Measurements from ENCODE around the gene EBF4.

GRCh38 chr20:2707353-2708072, 14.9 kb downstream of the EBF4 start:
- TF ChIP-seq CTCF (IDR thresholded peaks at IDR 0.05 in 2 of 3, conservative IDR thresholded peaks at IDR 0.05 in 1 of 3; ENCODE audit: control insufficient read depth in 2 of 3, extremely low read depth in 1 of 3, insufficient read depth in 1 of 3, low read depth in 3 of 3, low read length in 3 of 3), result no peak
- TF ChIP-seq IKZF2 (IDR thresholded peaks at IDR 0.05), result no peak
- no peak for TF ChIP-seq TCF12 (IDR thresholded peaks at IDR 0.05; ENCODE audit: low read depth, low read length)
- no peak for TF ChIP-seq POLR2AphosphoS2 (IDR thresholded peaks at IDR 0.05; ENCODE audit: low read depth, low read length)
- TF ChIP-seq MTA3 (IDR thresholded peaks at IDR 0.05; ENCODE audit: borderline replicate concordance, low read length), result no peak
- TF ChIP-seq POLR2AphosphoS5 (IDR thresholded peaks at IDR 0.05; ENCODE audit: low read length), result no peak

All from GM12878 (cell line).